WERI-Rb-1 (cell line): ENCODE measurements around the gene SLC17A2.

ENCODE experiments used
- DNase-seq: peaks from one replicate; pipeline ENCODE4 v3.0.0-alpha.2; 2020
- H3K27ac ChIP-seq: fragments of 250-450 bp; sonication (Bioruptor Pico); 2 replicates; pipeline ENCODE4 v1.5.1; 2020; ENCODE audit warnings: mild to moderate bottlenecking, moderate library complexity
- H3K27me3 ChIP-seq: fragments of 250-450 bp; sonication (Bioruptor Pico); 2 replicates; pipeline ENCODE4 v1.5.1; 2021; ENCODE audit warnings: mild to moderate bottlenecking, low read depth, moderate library complexity; ENCODE audit not compliant: insufficient read depth, severe bottlenecking
- H3K36me3 ChIP-seq: fragments of 250-450 bp; sonication (Bioruptor Pico); 2 replicates; pipeline ENCODE4 v1.5.1; 2020; ENCODE audit warnings: mild to moderate bottlenecking, moderate library complexity
- H3K4me3 ChIP-seq: 2 replicates; pipeline ENCODE4 v1.5.1; 2011; ENCODE audit warnings: low read depth, mild to moderate bottlenecking, control low read depth, low read length
- H3K9me3 ChIP-seq: fragments of 250-450 bp; sonication (Bioruptor Pico); 2 replicates; pipeline ENCODE4 v1.5.1; 2021; ENCODE audit warnings: mild to moderate bottlenecking, moderate library complexity; ENCODE audit not compliant: severe bottlenecking
- CTCF ChIP-seq: IDR thresholded peaks from 2 replicates; pipeline ENCODE4 v1.5.1; 2011; ENCODE audit warnings: low read depth, mild to moderate bottlenecking, control low read depth, inconsistent platforms, low read length

Gene SLC17A2

GRCh38 chr6:25875926-25876602 is 54.4 kb downstream of the SLC17A2 start:
- Histone ChIP-seq H3K36me3 (no peaks in the 10 kb centered on the region), H3K27me3 (no peaks in the 10 kb centered on the region), H3K4me3 (no peak overlapping the region), H3K27ac (no peak overlapping the region), H3K9me3 (no peaks in the 10 kb centered on the region)
- no peak for TF ChIP-seq CTCF
- DNase-seq = no peak

GRCh38 chr6:25875563-25875905 is 55.0 kb downstream of the SLC17A2 start:
- no peak overlapping the region for H3K4me3 ChIP-seq
- H3K27me3 ChIP-seq = no peaks in the 10 kb centered on the region
- no peaks in the 10 kb centered on the region for H3K36me3 ChIP-seq
- no peak for DNase-seq
- H3K27ac ChIP-seq = no peak overlapping the region
- H3K9me3 ChIP-seq = no peaks in the 10 kb centered on the region
- no peak for TF ChIP-seq CTCF

GRCh38 chr6:25874822-25875562 is 55.5 kb downstream of the SLC17A2 start:
- H3K4me3 ChIP-seq = no peak overlapping the region
- H3K27ac ChIP-seq = no peak overlapping the region
- H3K36me3 ChIP-seq = no peaks in the 10 kb centered on the region
- TF ChIP-seq CTCF = no peak
- H3K27me3 ChIP-seq = no peaks in the 10 kb centered on the region
- H3K9me3 ChIP-seq = no peaks in the 10 kb centered on the region
- no peak for DNase-seq

GRCh38 chr6:25874118-25874517 is 56.4 kb downstream of the SLC17A2 start, which contains the start of gene SLC17A3:
Gene SLC17A3 (minus strand): TSS chr6:25874243. CDS start chr6:25868387, 5,856 bp downstream.
- H3K4me3 ChIP-seq = no peak within 1 kb of the TSS
- no peak within 1 kb of the TSS for H3K27ac ChIP-seq
- DNase-seq = no peak
- no peaks in the 10 kb centered on the region for H3K27me3 ChIP-seq
- TF ChIP-seq CTCF = no peak
- H3K36me3 ChIP-seq = no peaks in the 10 kb centered on the region
- H3K9me3 ChIP-seq = no peaks in the 10 kb centered on the region

GRCh38 chr6:25872814-25873213 is 57.7 kb downstream of the SLC17A2 start:
- Histone ChIP-seq H3K9me3 (no peaks in the 10 kb centered on the region), H3K4me3 (no peak overlapping the region), H3K27me3 (no peaks in the 10 kb centered on the region), H3K27ac (no peak overlapping the region), H3K36me3 (no peaks in the 10 kb centered on the region)
- DNase-seq = no peak
- TF ChIP-seq CTCF = no peak
